HL-60 (cell line): ENCODE measurements around the gene MAPRE3.

Source experiments
- POLR2AphosphoS5 ChIP-seq: IDR thresholded peaks from 2 replicates; pipeline ENCODE4 v1.6.1; 2012; ENCODE audit warnings: low read depth
- TF ChIP-seq, protein P1 (sequence below): IDR thresholded peaks from one replicate; pipeline ENCODE4 v1.5.1; 2011; ENCODE audit warnings: low read length, control low read depth, inconsistent platforms; ENCODE audit not compliant: insufficient read depth

DNA sequence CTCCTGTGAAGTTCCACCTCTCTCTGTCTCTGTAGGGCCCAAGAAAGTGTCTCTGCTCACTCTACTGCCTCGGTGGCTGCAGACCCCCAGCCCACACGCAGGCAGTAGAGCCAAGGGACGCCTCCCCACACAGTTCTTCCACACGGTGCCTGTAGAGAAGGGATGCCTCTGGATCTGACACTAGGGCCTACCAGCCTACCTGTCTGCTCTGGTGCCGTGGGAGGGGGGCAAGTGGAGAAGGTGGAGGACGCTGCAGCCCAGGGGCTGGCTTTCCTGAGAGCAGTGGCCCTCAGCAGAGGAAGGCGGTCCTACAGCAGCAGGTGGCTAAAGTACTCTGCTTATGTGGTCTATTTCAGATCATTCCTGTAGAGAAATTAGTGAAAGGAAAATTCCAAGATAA lies 53.3 kb downstream of the MAPRE3 start:
- TF ChIP-seq, protein P1, sequence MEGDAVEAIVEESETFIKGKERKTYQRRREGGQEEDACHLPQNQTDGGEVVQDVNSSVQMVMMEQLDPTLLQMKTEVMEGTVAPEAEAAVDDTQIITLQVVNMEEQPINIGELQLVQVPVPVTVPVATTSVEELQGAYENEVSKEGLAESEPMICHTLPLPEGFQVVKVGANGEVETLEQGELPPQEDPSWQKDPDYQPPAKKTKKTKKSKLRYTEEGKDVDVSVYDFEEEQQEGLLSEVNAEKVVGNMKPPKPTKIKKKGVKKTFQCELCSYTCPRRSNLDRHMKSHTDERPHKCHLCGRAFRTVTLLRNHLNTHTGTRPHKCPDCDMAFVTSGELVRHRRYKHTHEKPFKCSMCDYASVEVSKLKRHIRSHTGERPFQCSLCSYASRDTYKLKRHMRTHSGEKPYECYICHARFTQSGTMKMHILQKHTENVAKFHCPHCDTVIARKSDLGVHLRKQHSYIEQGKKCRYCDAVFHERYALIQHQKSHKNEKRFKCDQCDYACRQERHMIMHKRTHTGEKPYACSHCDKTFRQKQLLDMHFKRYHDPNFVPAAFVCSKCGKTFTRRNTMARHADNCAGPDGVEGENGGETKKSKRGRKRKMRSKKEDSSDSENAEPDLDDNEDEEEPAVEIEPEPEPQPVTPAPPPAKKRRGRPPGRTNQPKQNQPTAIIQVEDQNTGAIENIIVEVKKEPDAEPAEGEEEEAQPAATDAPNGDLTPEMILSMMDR: no peak
- TF ChIP-seq POLR2AphosphoS5: no peak
